Psoas muscle (tissue), 8 donors: Measurements from ENCODE around the gene HECA. TPM values are rescaled to one million over a fixed set of nuclear protein-coding genes. Genes with fewer than 3 reads are reported as not detected.

ENCODE experiments used
- ATAC-seq, 4 donors: fragments of 200-7000 bp; cut with Tn5 transposase; one replicate each; pipeline ENCODE4 v1.9.1; 2020; ENCODE audit warnings: moderate library complexity in 3 of 4, mild to moderate bottlenecking in 2 of 4
- DNase-seq, 2 donors: peaks; one replicate each; pipeline ENCODE4 v3.0.0-alpha.2; 2020
- H3K27ac ChIP-seq: fragments of 200-600 bp; one replicate; pipeline ENCODE4 v1.8.0; 2022
- H3K27me3 ChIP-seq, 3 donors: fragments of 200-600 bp in 1 of 3; one replicate each; pipeline versions ENCODE4 v1.6.1 to v1.8.0; 2013 to 2022; ENCODE audit warnings: low read length in 2 of 3, mild to moderate bottlenecking in 2 of 3, moderate library complexity in 1 of 3; ENCODE audit not compliant: insufficient read depth in 3 of 3
- H3K36me3 ChIP-seq, 2 donors: fragments of 200-600 bp in 1 of 2; one replicate each; pipeline versions ENCODE4 v1.6.1 to v1.8.0; 2013 to 2022; ENCODE audit warnings: low read depth in 1 of 2, mild to moderate bottlenecking in 1 of 2, moderate library complexity in 1 of 2; ENCODE audit not compliant: insufficient read depth in 1 of 2
- H3K4me1 ChIP-seq: fragments of 200-600 bp; one replicate; pipeline ENCODE4 v1.8.0; 2022
- H3K4me3 ChIP-seq: fragments of 200-600 bp; one replicate; pipeline ENCODE4 v1.8.0; 2022; ENCODE audit warnings: mild to moderate bottlenecking
- H3K9me3 ChIP-seq: fragments of 200-600 bp; one replicate; pipeline ENCODE4 v1.8.0; 2022
- CTCF ChIP-seq: fragments of 200-600 bp; IDR thresholded peaks from one replicate; pipeline ENCODE4 v1.8.0; 2022; ENCODE audit warnings: antibody characterized with exemption
- WGBS, 3 donors: extraction: QIAGEN DNeasy Blood & Tissue Kit; methylation state at CpG; one replicate each; pipeline versions ENCODE4 v1.1.6 to v1.1.7; 2013; 5-methylcytosine and 5-hydroxymethylcytosine counted together
- intact Hi-C, 2 donors: fragments of 100-400 bp; cut with DNase I; formaldehyde crosslinking; loops; one replicate each; pipeline versions ENCODE4 v1.11.0 to v1.14.2; 2022
- polyA plus RNA-seq, 3 donors: library from polyadenylated mRNA; stranded (reverse); fragments of 200-250 nt; gene quantifications; one replicate each; pipeline ENCODE4 v1.2.3, GENCODE V29; 2013
- total RNA-seq, 4 donors: library from RNA; stranded (reverse); fragmentation: NEBNext Ultra II Directional in 2 of 4; extraction: Animal tissue kit (Norgen Biotek cat#: 25700) in 2 of 4; gene quantifications; one replicate each; pipeline versions ENCODE4 v1.2.1 to v1.2.4, GENCODE V29; 2021 to 2023
- donor health status: healthy with polysubstance abuse.
- donor health status: DM: no; HTN: no; CAD: no; lungs with moderate emphysema.
- donor health status: Bipolar disorder and iron deficiency.
- donor health status: healthy.
- donor health status: DM: yes; HTN: yes; CAD: no.
- donor health status: DM: no; HTN: no; CAD: no.
- donor health status: DM: no; HTN: no; CAD: no.
- donor health status: DM: yes; HTN: yes; CAD: no.

Gene HECA
- total and polyA plus RNA-seq, 7 donors, result 4.5 to 39.7 (median 32.5) TPM

GRCh38 chr6:139161169-139161568, 26.3 kb downstream of the HECA start:
- peaks cover 0 to under 1% of the 10 kb centered on the region in 2 donors for H3K36me3 ChIP-seq
- DNase-seq (no peak), ATAC-seq (no peak)
- intact Hi-C loops, result no loop called here
- WGBS, 3 donors, result 54 to 77% (median 57%) methylated on average over 1 of the region's 1 CpG
- no peak overlapping the region for H3K27ac ChIP-seq
- TF ChIP-seq CTCF, result no peak
- H3K4me1 ChIP-seq, result peaks cover 26% of the 10 kb centered on the region
- no peaks in the 10 kb centered on the region for H3K9me3 ChIP-seq
- no peaks in the 10 kb centered on the region for H3K27me3 ChIP-seq
- no peak overlapping the region for H3K4me3 ChIP-seq

GRCh38 chr6:139161817-139162284, 27.0 kb downstream of the HECA start:
- Histone ChIP-seq H3K27ac (no peak overlapping the region), H3K4me1 (peaks cover 20% of the 10 kb centered on the region), H3K9me3 (no peaks in the 10 kb centered on the region), H3K36me3 (peaks cover 0 to 7% of the 10 kb centered on the region in 2 donors), H3K4me3 (no peak overlapping the region), H3K27me3 (no peaks in the 10 kb centered on the region)
- peak in 1 of 4 donors; percentile 31 for ATAC-seq
- 71 to 79% (median 74%) methylated on average over 3 of the region's 3 CpGs for WGBS, 3 donors
- no peak for DNase-seq
- intact Hi-C loops, result no loop called here
- TF ChIP-seq CTCF, result no peak

GRCh38 chr6:139164001-139164400, 29.1 kb downstream of the HECA start:
- TF ChIP-seq CTCF, result no peak
- WGBS, 3 donors, result 79 to 87% (median 83%) methylated on average over 3 of the region's 3 CpGs
- peaks cover 14% of the 10 kb centered on the region for H3K4me1 ChIP-seq
- DNase-seq, result no peak
- no peaks in the 10 kb centered on the region for H3K9me3 ChIP-seq
- H3K27ac ChIP-seq, result no peak overlapping the region
- intact Hi-C loops, result no loop called here
- peaks cover 0 to 19% of the 10 kb centered on the region in 2 donors for H3K36me3 ChIP-seq
- H3K27me3 ChIP-seq, result no peaks in the 10 kb centered on the region
- ATAC-seq, result peak in 2 of 4 donors; percentile 22 to 26
- H3K4me3 ChIP-seq, result no peak overlapping the region

GRCh38 chr6:139165324-139165723, 30.4 kb downstream of the HECA start:
- Histone ChIP-seq H3K27me3 (no peaks in the 10 kb centered on the region), H3K36me3 (peaks cover 0 to 19% of the 10 kb centered on the region in 2 donors), H3K27ac (no peak overlapping the region), H3K4me1 (peaks cover 7% of the 10 kb centered on the region), H3K9me3 (no peaks in the 10 kb centered on the region), H3K4me3 (no peak overlapping the region)
- 89 to 97% (median 92%) methylated on average over 2 of the region's 2 CpGs for WGBS, 3 donors
- ATAC-seq, result no peak
- no peak for DNase-seq
- TF ChIP-seq CTCF, result no peak
- intact Hi-C loops, result no loop called here

GRCh38 chr6:139166238-139166955, 31.5 kb downstream of the HECA start:
- peaks cover 0 to 19% of the 10 kb centered on the region in 2 donors for H3K36me3 ChIP-seq
- 96 to 97% (median 96%) methylated on average over 26 to 35 of the region's 35 CpGs for WGBS, 3 donors
- TF ChIP-seq CTCF, result no peak
- peaks cover 7% of the 10 kb centered on the region for H3K4me1 ChIP-seq
- ATAC-seq, result no peak
- no peaks in the 10 kb centered on the region for H3K9me3 ChIP-seq
- intact Hi-C loops, result no loop called here
- H3K27ac ChIP-seq, result no peak overlapping the region
- H3K4me3 ChIP-seq, result no peak overlapping the region
- no peak for DNase-seq
- H3K27me3 ChIP-seq, result no peaks in the 10 kb centered on the region
